Progenitor cell of endocrine pancreas (in vitro differentiated cells): ENCODE results near the gene EMID1. TPM values are rescaled to one million over a fixed set of nuclear protein-coding genes. Genes with fewer than 3 reads are reported as not detected.
A peak's percentile ranks its signal among the peaks of the same experiment; 100 is the strongest.

Experiments used
- DNase-seq: peaks from one replicate; pipeline ENCODE4 v3.0.0; 2021; ENCODE audit warnings: low spot score; ENCODE audit not compliant: unreplicated experiment
- H3K27ac Mint-ChIP-seq: 2 replicates; pipeline ENCODE4 v1.8.0; 2021; ENCODE audit warnings: mild to moderate bottlenecking, moderate library complexity, mixed read lengths
- H3K27me3 Mint-ChIP-seq: 2 replicates; pipeline ENCODE4 v1.8.0; 2021; ENCODE audit warnings: mixed read lengths
- H3K36me3 Mint-ChIP-seq: 2 replicates; pipeline ENCODE4 v1.8.0; 2022; ENCODE audit warnings: mixed read lengths; ENCODE audit not compliant: insufficient read depth
- H3K4me1 Mint-ChIP-seq: 2 replicates; pipeline ENCODE4 v1.8.0; 2021; ENCODE audit warnings: low read depth, mixed read lengths
- H3K4me3 Mint-ChIP-seq: 2 replicates; pipeline ENCODE4 v1.8.0; 2021; ENCODE audit warnings: low read depth, mild to moderate bottlenecking, moderate library complexity, mixed read lengths
- H3K9me3 Mint-ChIP-seq: 2 replicates; pipeline ENCODE4 v1.8.0; 2021; ENCODE audit warnings: low read depth, mixed read lengths
- CTCF ChIP-seq: fragments of 200-600 bp; sonication (generic); IDR thresholded peaks from one replicate; pipeline ENCODE4 v1.5.0; 2021; ENCODE audit warnings: antibody characterized with exemption, mild to moderate bottlenecking; ENCODE audit not compliant: unreplicated experiment
- long read RNA-seq: library from polyadenylated mRNA; unstranded; transcript quantifications from one replicate; pipeline ENCODE4 v2.0.0, GENCODE V29; 2020
- total RNA-seq: library from RNA; stranded (reverse); gene quantifications from 2 replicates; pipeline ENCODE4 v1.2.1, GENCODE V29; 2021

Gene EMID1
- 18.9 and 20.6 TPM in 2 replicates for total RNA-seq
- long read RNA-seq, result 0 reads

- peaks cover 8% of the 10 kb centered on the region for H3K27me3 Mint-ChIP-seq
- H3K4me1 Mint-ChIP-seq, result peaks cover 10% of the 10 kb centered on the region
- TF ChIP-seq CTCF, result peak; percentile 31
- H3K4me3 Mint-ChIP-seq, result peak within 1 kb of the TSS; percentile 86
- no peaks in the 10 kb centered on the region for H3K9me3 Mint-ChIP-seq
- H3K27ac Mint-ChIP-seq, result peak within 1 kb of the TSS; percentile 83
- peak; percentile 53 for DNase-seq
- H3K36me3 Mint-ChIP-seq, result no peaks in the 10 kb centered on the region
Observed at GRCh38 chr22:29205594-29206371, at the start of gene EMID1. TSS of gene EMID1 (plus strand) at chr22:29205896. CDS start at chr22:29206039, 143 bp downstream.

GRCh38 chr22:29155966-29156365 lies 49.7 kb upstream of the EMID1 start:
- Mint-ChIP-seq H3K27ac (no peak overlapping the region), H3K4me3 (no peak overlapping the region), H3K27me3 (peaks cover 16% of the 10 kb centered on the region), H3K9me3 (no peaks in the 10 kb centered on the region), H3K4me1 (peaks cover 5% of the 10 kb centered on the region), H3K36me3 (no peaks in the 10 kb centered on the region)
- DNase-seq, result no peak
- TF ChIP-seq CTCF, result no peak

- H3K36me3 Mint-ChIP-seq, result no peaks in the 10 kb centered on the region
- no peak overlapping the region for H3K4me3 Mint-ChIP-seq
- TF ChIP-seq CTCF, result no peak
- H3K27ac Mint-ChIP-seq, result no peak overlapping the region
- peaks cover 16% of the 10 kb centered on the region for H3K27me3 Mint-ChIP-seq
- H3K4me1 Mint-ChIP-seq, result peaks cover 5% of the 10 kb centered on the region
- H3K9me3 Mint-ChIP-seq, result no peaks in the 10 kb centered on the region
- DNase-seq, result no peak
Observed at GRCh38 chr22:29156507-29156906, 49.2 kb upstream of the EMID1 start.

GRCh38 chr22:29157759-29158535 lies 47.7 kb upstream of the EMID1 start:
- Mint-ChIP-seq H3K27me3 (peaks cover 10% of the 10 kb centered on the region), H3K36me3 (no peaks in the 10 kb centered on the region), H3K4me3 (no peak overlapping the region), H3K4me1 (peaks cover 4% of the 10 kb centered on the region), H3K27ac (no peak overlapping the region), H3K9me3 (no peaks in the 10 kb centered on the region)
- TF ChIP-seq CTCF, result no peak
- DNase-seq, result no peak

- no peak for TF ChIP-seq CTCF
- no peaks in the 10 kb centered on the region for H3K9me3 Mint-ChIP-seq
- peaks cover 6% of the 10 kb centered on the region for H3K27me3 Mint-ChIP-seq
- no peak for DNase-seq
- no peaks in the 10 kb centered on the region for H3K36me3 Mint-ChIP-seq
- peaks cover 4% of the 10 kb centered on the region for H3K4me1 Mint-ChIP-seq
- no peak overlapping the region for H3K4me3 Mint-ChIP-seq
- H3K27ac Mint-ChIP-seq, result no peak overlapping the region
Observed at GRCh38 chr22:29158546-29158945, 47.1 kb upstream of the EMID1 start.
